Upper lobe of left lung (tissue), 4 donors: ENCODE results near the gene KRTAP5-10.

Source experiments
- POLR2A ChIP-seq, 4 donors: fragments of 450-650 bp; IDR thresholded peaks; one replicate each; pipeline ENCODE4 v1.5.1; 2016 to 2017; ENCODE audit warnings: antibody characterized with exemption in 4 of 4, mild to moderate bottlenecking in 2 of 4
- POLR2AphosphoS5 ChIP-seq, 2 donors: sonication (generic); formaldehyde crosslinking; IDR thresholded peaks; one replicate each; pipeline ENCODE4 v1.5.1; 2017; ENCODE audit warnings: antibody characterized with exemption in 2 of 2
- TF ChIP-seq, protein P1 (sequence below), 6 experiments: fragments of 450-650 bp in 4 of 6; fragments of 200-600 bp in 2 of 6; sonication (generic) in 2 of 6; IDR thresholded peaks; one replicate each; pipeline ENCODE4 v1.5.1; 2016 to 2019; ENCODE audit warnings: antibody characterized with exemption in 6 of 6

DNA sequence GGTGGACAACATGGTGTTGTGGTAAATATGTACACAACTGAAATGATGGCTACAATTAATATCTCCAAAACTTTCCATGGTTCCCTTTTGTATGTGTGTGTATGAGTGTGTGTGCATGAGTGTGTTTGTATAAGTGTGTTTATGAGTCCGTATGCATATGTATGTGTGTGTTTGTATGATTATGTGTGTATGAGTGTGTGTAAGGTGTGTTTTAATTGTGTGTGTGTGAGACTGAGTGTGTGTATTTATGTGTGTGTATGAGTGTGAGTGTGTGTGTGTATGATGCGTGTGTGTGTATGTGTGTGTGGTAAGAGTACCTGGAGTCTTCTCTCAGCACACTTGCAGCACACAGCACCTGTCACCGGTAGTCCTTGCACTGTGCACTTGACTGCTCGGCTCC is 9.3 kb upstream of the KRTAP5-10 start:
- TF ChIP-seq, protein P1, sequence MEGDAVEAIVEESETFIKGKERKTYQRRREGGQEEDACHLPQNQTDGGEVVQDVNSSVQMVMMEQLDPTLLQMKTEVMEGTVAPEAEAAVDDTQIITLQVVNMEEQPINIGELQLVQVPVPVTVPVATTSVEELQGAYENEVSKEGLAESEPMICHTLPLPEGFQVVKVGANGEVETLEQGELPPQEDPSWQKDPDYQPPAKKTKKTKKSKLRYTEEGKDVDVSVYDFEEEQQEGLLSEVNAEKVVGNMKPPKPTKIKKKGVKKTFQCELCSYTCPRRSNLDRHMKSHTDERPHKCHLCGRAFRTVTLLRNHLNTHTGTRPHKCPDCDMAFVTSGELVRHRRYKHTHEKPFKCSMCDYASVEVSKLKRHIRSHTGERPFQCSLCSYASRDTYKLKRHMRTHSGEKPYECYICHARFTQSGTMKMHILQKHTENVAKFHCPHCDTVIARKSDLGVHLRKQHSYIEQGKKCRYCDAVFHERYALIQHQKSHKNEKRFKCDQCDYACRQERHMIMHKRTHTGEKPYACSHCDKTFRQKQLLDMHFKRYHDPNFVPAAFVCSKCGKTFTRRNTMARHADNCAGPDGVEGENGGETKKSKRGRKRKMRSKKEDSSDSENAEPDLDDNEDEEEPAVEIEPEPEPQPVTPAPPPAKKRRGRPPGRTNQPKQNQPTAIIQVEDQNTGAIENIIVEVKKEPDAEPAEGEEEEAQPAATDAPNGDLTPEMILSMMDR (IDR thresholded peaks at IDR 0.05) = no peak
- TF ChIP-seq POLR2A (IDR thresholded peaks at IDR 0.05) = no peak
- no peak for TF ChIP-seq POLR2AphosphoS5 (IDR thresholded peaks at IDR 0.05)
